IMR-90 (cell line): ENCODE measurements around the gene DMD. TPM values are rescaled to one million over a fixed set of nuclear protein-coding genes. Genes with fewer than 3 reads are reported as not detected.

Experiments
- ATAC-seq: fragments of 200-7000 bp; cut with Tn5 transposase; 2 replicates; pipeline ENCODE4 v1.9.1; 2020; ENCODE audit warnings: low read depth, mild to moderate bottlenecking, moderate library complexity
- BruUV-seq: library from RNA; stranded (reverse); fragments of 400-500 nt; replicated peaks from 2 replicates; lab custom pipeline; 2021; lab: Mats Ljungman, UMichigan
- CTCF ChIA-PET: fragments of 300-600 bp; formaldehyde crosslinking; extraction: SDS; loops from one replicate; lab custom pipeline; 2021; ENCODE audit warnings: antibody characterized with exemption; lab: Yijun Ruan, JAX
- POLR2A ChIA-PET: fragments of 300-600 bp; sonication (Branson Sonifier 250); formaldehyde crosslinking; loops from one replicate; lab custom pipeline; 2022; ENCODE audit warnings: antibody characterized with exemption; ENCODE audit not compliant: unreplicated experiment; lab: Charles Lee
- DNase-seq: peaks from one replicate; pipeline ENCODE4 v3.0.0; 2013
- H2AFZ ChIP-seq: replicated peaks from 2 replicates; pipeline ENCODE3; 2013; ENCODE audit warnings: low read length, mild to moderate bottlenecking; ENCODE audit not compliant: poor library complexity
- H2AK5ac ChIP-seq: 2 replicates; pipeline ENCODE4 v1.6.1; 2013; ENCODE audit warnings: low read depth, low read length, inconsistent platforms
- H2AK9ac ChIP-seq: replicated peaks from 2 replicates; pipeline ENCODE3; 2013; ENCODE audit warnings: mild to moderate bottlenecking, low read depth, low read length, moderate library complexity; ENCODE audit not compliant: poor library complexity
- H2BK120ac ChIP-seq: 2 replicates; pipeline ENCODE4 v1.6.1; 2013; ENCODE audit warnings: low read depth, low read length, inconsistent platforms
- H2BK15ac ChIP-seq: 3 replicates; pipeline ENCODE4 v1.6.1; 2013; ENCODE audit warnings: low read depth, low read length, inconsistent platforms
- H2BK20ac ChIP-seq: 2 replicates; pipeline ENCODE4 v1.6.1; 2013; ENCODE audit warnings: low read depth, mild to moderate bottlenecking, inconsistent platforms, low read length, moderate library complexity
- H2BK5ac ChIP-seq: 2 replicates; pipeline ENCODE4 v1.6.1; 2013; ENCODE audit warnings: mild to moderate bottlenecking, low read depth, low read length, inconsistent platforms; ENCODE audit not compliant: poor library complexity, severe bottlenecking
- H3K14ac ChIP-seq: replicated peaks from 2 replicates; pipeline ENCODE4 v1.6.1; 2013; ENCODE audit warnings: low read depth, low read length, inconsistent platforms
- H3K18ac ChIP-seq: 2 replicates; pipeline ENCODE4 v1.6.1; 2013; ENCODE audit warnings: low read depth, low read length, control low read depth
- H3K23ac ChIP-seq: 2 replicates; pipeline ENCODE4 v1.6.1; 2013; ENCODE audit warnings: low read depth, low read length, inconsistent platforms
- H3K27ac ChIP-seq: 2 replicates; pipeline ENCODE4 v1.5.1; 2013; ENCODE audit warnings: mild to moderate bottlenecking, control low read depth, low read length; ENCODE audit not compliant: insufficient read depth
- H3K27me3 ChIP-seq: 2 replicates; pipeline ENCODE4 v1.6.1; 2013; ENCODE audit warnings: low read length; ENCODE audit not compliant: control insufficient read depth, insufficient read depth
- H3K36me3 ChIP-seq: 2 replicates; pipeline ENCODE4 v1.6.1; 2013; ENCODE audit warnings: low read length, mixed read lengths; ENCODE audit not compliant: control insufficient read depth, insufficient read depth
- H3K4ac ChIP-seq: 2 replicates; pipeline ENCODE4 v1.6.1; 2013; ENCODE audit warnings: low read depth, low read length, inconsistent platforms
- H3K4me1 ChIP-seq: 2 replicates; pipeline ENCODE4 v1.6.1; 2013; ENCODE audit warnings: low read length, mixed read lengths; ENCODE audit not compliant: control insufficient read depth, insufficient read depth
- H3K4me2 ChIP-seq: 2 replicates; pipeline ENCODE4 v1.6.1; 2013; ENCODE audit warnings: low read depth, mild to moderate bottlenecking, control low read depth, low read length, moderate library complexity
- H3K4me3 ChIP-seq: 2 replicates; pipeline ENCODE4 v1.5.1; 2013; ENCODE audit warnings: low read depth, mild to moderate bottlenecking, control low read depth, low read length, moderate library complexity; ENCODE audit not compliant: insufficient read depth
- H3K56ac ChIP-seq: 2 replicates; pipeline ENCODE4 v1.6.1; 2013; ENCODE audit warnings: low read length, inconsistent platforms; ENCODE audit not compliant: insufficient read depth; ENCODE audit errors: extremely low read depth
- H3K79me1 ChIP-seq, 2 experiments: 2 replicates each; pipeline ENCODE4 v1.6.1; 2013; ENCODE audit warnings: low read length in 2 of 2, inconsistent platforms in 1 of 2, low read depth in 1 of 2
- H3K9ac ChIP-seq: 2 replicates; pipeline ENCODE4 v1.6.1; 2013; ENCODE audit warnings: low read depth, low read length, control low read depth
- H3K9me1 ChIP-seq: 2 replicates; pipeline ENCODE4 v1.6.1; 2013; ENCODE audit warnings: low read length, inconsistent platforms; ENCODE audit not compliant: insufficient read depth
- H3K9me3 ChIP-seq: 2 replicates; pipeline ENCODE4 v1.6.1; 2013; ENCODE audit warnings: low read length; ENCODE audit not compliant: control insufficient read depth, insufficient read depth
- H4K20me1 ChIP-seq: 2 replicates; pipeline ENCODE4 v1.6.1; 2013; ENCODE audit warnings: low read length, inconsistent platforms; ENCODE audit not compliant: insufficient read depth
- H4K5ac ChIP-seq: 2 replicates; pipeline ENCODE4 v1.6.1; 2013; ENCODE audit warnings: mild to moderate bottlenecking, low read depth, low read length, control low read depth
- H4K8ac ChIP-seq, 2 experiments: 2 replicates each; pipeline ENCODE4 v1.6.1; 2013; ENCODE audit warnings: low read depth in 2 of 2, low read length in 2 of 2, control low read depth in 1 of 2, inconsistent platforms in 1 of 2
- H4K91ac ChIP-seq: 2 replicates; pipeline ENCODE4 v1.6.1; 2013; ENCODE audit warnings: low read depth, low read length, inconsistent platforms; ENCODE audit not compliant: insufficient read depth
- BHLHE40 ChIP-seq: fragments of 150-350 bp; IDR thresholded peaks from 2 replicates; pipeline ENCODE4 v1.6.1; 2016; ENCODE audit warnings: mild to moderate bottlenecking, low read depth, low read length
- CEBPB ChIP-seq: IDR thresholded peaks from 2 replicates; pipeline ENCODE4 v1.6.1; 2012; ENCODE audit warnings: low read depth, low read length, improper control_type of control experiment
- CHD1 ChIP-seq: IDR thresholded peaks from 2 replicates; pipeline ENCODE4 v1.6.1; 2012; ENCODE audit warnings: low read depth, low read length, improper control_type of control experiment
- CTCF ChIP-seq: conservative IDR thresholded peaks from 2 replicates; pipeline ENCODE4 v1.5.1; 2012; ENCODE audit warnings: mild to moderate bottlenecking, low read depth, low read length, improper control_type of control experiment
- ELK1 ChIP-seq: fragments of 150-350 bp; IDR thresholded peaks from 2 replicates; pipeline ENCODE4 v1.6.1; 2016; ENCODE audit warnings: low read depth, mild to moderate bottlenecking, low read length, moderate library complexity, borderline replicate concordance
- FOS ChIP-seq: fragments of 150-350 bp; IDR thresholded peaks from 2 replicates; pipeline ENCODE4 v1.6.1; 2016; ENCODE audit warnings: low read depth, low read length
- MAFK ChIP-seq: IDR thresholded peaks from 2 replicates; pipeline ENCODE4 v1.6.1; 2012; ENCODE audit warnings: low read depth, low read length, improper control_type of control experiment
- MAZ ChIP-seq: IDR thresholded peaks from 2 replicates; pipeline ENCODE4 v1.6.1; 2012; ENCODE audit warnings: low read depth, mild to moderate bottlenecking, low read length, improper control_type of control experiment, moderate library complexity, borderline replicate concordance
- MXI1 ChIP-seq: IDR thresholded peaks from 2 replicates; pipeline ENCODE4 v1.6.1; 2012; ENCODE audit warnings: low read depth, mild to moderate bottlenecking, low read length, moderate library complexity, borderline replicate concordance
- NFE2L2 ChIP-seq: fragments of 150-350 bp; IDR thresholded peaks from 2 replicates; pipeline ENCODE4 v1.6.1; 2016; ENCODE audit warnings: low read depth, mild to moderate bottlenecking, low read length
- POLR2A ChIP-seq: IDR thresholded peaks from 2 replicates; pipeline ENCODE4 v1.6.1; 2012; ENCODE audit warnings: mild to moderate bottlenecking, low read depth, low read length
- RAD21 ChIP-seq: IDR thresholded peaks from 2 replicates; pipeline ENCODE4 v1.6.1; 2012; ENCODE audit warnings: low read length, improper control_type of control experiment
- RCOR1 ChIP-seq: IDR thresholded peaks from 2 replicates; pipeline ENCODE4 v1.6.1; 2012; ENCODE audit warnings: mild to moderate bottlenecking, low read length, improper control_type of control experiment; ENCODE audit not compliant: insufficient replicate concordance
- RFX5 ChIP-seq: IDR thresholded peaks from 2 replicates; pipeline ENCODE4 v1.8.0; 2012; ENCODE audit warnings: low read depth, mild to moderate bottlenecking, low read length, moderate library complexity
- SMC3 ChIP-seq: fragments of 150-350 bp; IDR thresholded peaks from 2 replicates; pipeline ENCODE4 v1.6.1; 2016; ENCODE audit warnings: low read depth, mild to moderate bottlenecking, antibody characterized with exemption, low read length, moderate library complexity
- USF2 ChIP-seq: fragments of 150-350 bp; IDR thresholded peaks from 2 replicates; pipeline ENCODE4 v1.6.1; 2017; ENCODE audit warnings: mild to moderate bottlenecking, antibody characterized with exemption, low read length, low read depth
- WGBS, 2 experiments: methylation state at CpG; one replicate each; pipeline versions ENCODE4 v1.1.5 to v1.1.7; 2013; ENCODE audit warnings: missing lambda C conversion rate in 2 of 2; ENCODE audit not compliant: insufficient read length in 1 of 2; ENCODE audit errors: extremely low coverage in 2 of 2; 5-methylcytosine and 5-hydroxymethylcytosine counted together
- dilution Hi-C: fragments of 300-500 bp; cut with HindIII; formaldehyde crosslinking; loops from one replicate; pipeline ENCODE4 v1.14.3; 2018; ENCODE audit warnings: low sequenced_read_pairs; ENCODE audit not compliant: unreplicated experiment
- in situ Hi-C: fragments of 300-500 bp; cut with MboI; formaldehyde crosslinking; loops from 3 replicates; pipeline ENCODE4 v1.14.3; 2019; ENCODE audit warnings: low sequenced_read_pairs, inconsistent platforms, mixed read lengths
- intact Hi-C: fragments of 100-400 bp; cut with micrococcal nuclease; formaldehyde crosslinking; loops from 2 replicates; pipeline ENCODE4 v1.10.0; 2022
- polyA plus RNA-seq, 3 experiments: library from polyadenylated mRNA; depleted of rRNA; stranded (reverse); fragments of >200 nt; gene quantifications; 2 replicates each; pipeline ENCODE4 v1.2.3, GENCODE V29; 2012; ENCODE audit warnings: low replicate concordance in 1 of 3
- total RNA-seq: library from RNA; depleted of rRNA; stranded (reverse); fragments of >200 nt; gene quantifications from 2 replicates; pipeline ENCODE4 v1.2.3, GENCODE V29; 2012

Gene DMD
- total and polyA plus RNA-seq, 2 of the 4 experiments (the other 2 are of a cell fraction): 6.6 to 11.8 TPM

- no peak overlapping the region for H3K23ac ChIP-seq
- ChIA-PET CTCF (no interaction called here), POLR2A (no interaction called here)
- H2BK20ac ChIP-seq: no peak overlapping the region
- no peak overlapping the region for H4K91ac ChIP-seq
- H3K27me3 ChIP-seq: no peaks in the 10 kb centered on the region
- no peak overlapping the region for H2BK120ac ChIP-seq
- H3K9me1 ChIP-seq: no peaks in the 10 kb centered on the region
- H2AFZ ChIP-seq: no peak overlapping the region
- ATAC-seq (no peak), DNase-seq (no peak)
- H3K18ac ChIP-seq: no peak overlapping the region
- no peak overlapping the region for H3K4ac ChIP-seq
- no peaks in the 10 kb centered on the region for H3K36me3 ChIP-seq
- H2BK5ac ChIP-seq: no peak overlapping the region
- H3K9ac ChIP-seq: no peak overlapping the region
- no peak overlapping the region for H3K27ac ChIP-seq
- no peak overlapping the region for H3K4me2 ChIP-seq
- H3K9me3 ChIP-seq: no peaks in the 10 kb centered on the region
- H3K4me1 ChIP-seq: no peaks in the 10 kb centered on the region
- no peaks in the 10 kb centered on the region for H4K20me1 ChIP-seq
- H3K14ac ChIP-seq: no peak overlapping the region
- no peak overlapping the region for H3K56ac ChIP-seq
- no peaks in the 10 kb centered on the region for H3K79me1 ChIP-seq
- no peak overlapping the region for H4K8ac ChIP-seq
- H2AK9ac ChIP-seq: no peak overlapping the region
- H3K4me3 ChIP-seq: no peak overlapping the region
- in situ Hi-C loops (no loop called here), dilution Hi-C loops (no loop called here), intact Hi-C loops (no loop called here)
- H4K5ac ChIP-seq: no peak overlapping the region
- TF ChIP-seq NFE2L2 (no peak), SMC3 (no peak), MXI1 (no peak), FOS (no peak), CTCF (no peak), MAZ (no peak), MAFK (no peak), USF2 (no peak), ELK1 (no peak), RAD21 (no peak), CEBPB (no peak), RCOR1 (no peak), RFX5 (no peak), BHLHE40 (no peak), CHD1 (no peak), POLR2A (no peak)
- H2AK5ac ChIP-seq: no peak overlapping the region
- H2BK15ac ChIP-seq: no peak overlapping the region
- no CpG with 5 or more reads among the region's 2 CpGs for WGBS, 2 experiments
- BruUV-seq: no TSS peak
These were observed 1322.3 kb downstream of the DMD start for GRCh38 chrX:31889088-31889487.
